ENCODE results near the gene AFMID.
"Not testable (repeated sequence)": the region's sequence is repeated elsewhere in the genome, so short reads cannot be mapped to it uniquely, and the experiment has no call there.

AFMID gene

GRCh38 chr17:78186692-78187595 is at the start of gene AFMID, which contains the start of gene TK1:
TSS of gene AFMID (plus strand) at chr17:78187362. CDS start at chr17:78187371, 9 bp downstream.
TSS of gene TK1 (minus strand) at chr17:78187052. CDS start at chr17:78186994, 58 bp downstream.
- H3K9me3 ChIP-seq (ENCODE audit: insufficient read depth, low read depth, low read length), result no peaks in the 10 kb centered on the region
- no peaks in the 10 kb centered on the region for H3K36me3 ChIP-seq (ENCODE audit: insufficient read depth, low read length)
- peak within 1 kb of the TSS; percentile 75 for H3K4me2 ChIP-seq (ENCODE audit: low read depth, low read length, poor library complexity, severe bottlenecking)
- peak within 1 kb of the TSS; percentile 91 for H2AFZ ChIP-seq (ENCODE audit: low read length)
- H4K20me1 ChIP-seq (ENCODE audit: insufficient read depth, low read length, poor library complexity, severe bottlenecking), result peaks cover 8% of the 10 kb centered on the region
- H3K9me2 ChIP-seq (replicated peaks; ENCODE audit: low read depth, low read length), result no peaks in the 10 kb centered on the region
- no peaks in the 10 kb centered on the region for H3F3A ChIP-seq (ENCODE audit: low read depth)
- H3K27me3 ChIP-seq (ENCODE audit: insufficient read depth, low read length, poor library complexity, severe bottlenecking), result no peaks in the 10 kb centered on the region
- TF ChIP-seq EZH2phosphoT487 (IDR thresholded peaks at IDR 0.05; ENCODE audit: borderline replicate concordance) (no peak), CTCF (conservative IDR thresholded peaks at IDR 0.05; ENCODE audit: low read length) (0 out of 2 replicates have a peak, but pooled peaks have one; percentile 21)
- H3K4me3 ChIP-seq (ENCODE audit: low read length, poor library complexity, severe bottlenecking), result peak within 1 kb of the TSS; percentile 77
- peaks cover 65% of the 10 kb centered on the region for H3K79me2 ChIP-seq (ENCODE audit: insufficient read depth, low read length)
- H3K4me1 ChIP-seq (ENCODE audit: insufficient read depth, low read length, poor library complexity, severe bottlenecking), result peaks cover 33% of the 10 kb centered on the region
- H3K9ac ChIP-seq (ENCODE audit: low read depth, low read length, poor library complexity, severe bottlenecking), result peak within 1 kb of the TSS; percentile 78

- H3K4me2 ChIP-seq (ENCODE audit: low read depth, low read length, poor library complexity, severe bottlenecking), result no peak overlapping the region
- peaks cover 17% of the 10 kb centered on the region for H3K4me1 ChIP-seq (ENCODE audit: insufficient read depth, low read length, poor library complexity, severe bottlenecking)
- no peak overlapping the region for H3K9ac ChIP-seq (ENCODE audit: low read depth, low read length, poor library complexity, severe bottlenecking)
- no peaks in the 10 kb centered on the region for H3K27me3 ChIP-seq (ENCODE audit: insufficient read depth, low read length, poor library complexity, severe bottlenecking)
- no peak overlapping the region for H3K4me3 ChIP-seq (ENCODE audit: low read length, poor library complexity, severe bottlenecking)
- no peak for TF ChIP-seq EZH2phosphoT487 (IDR thresholded peaks at IDR 0.05; ENCODE audit: borderline replicate concordance)
- peak; percentile 62 for TF ChIP-seq CTCF (conservative IDR thresholded peaks at IDR 0.05; ENCODE audit: low read length)
- H3K9me2 ChIP-seq (replicated peaks; ENCODE audit: low read depth, low read length), result no peaks in the 10 kb centered on the region
- no peaks in the 10 kb centered on the region for H3K9me3 ChIP-seq (ENCODE audit: insufficient read depth, low read depth, low read length)
- H3K79me2 ChIP-seq (ENCODE audit: insufficient read depth, low read length), result peaks cover 37% of the 10 kb centered on the region
- peaks cover 35% of the 10 kb centered on the region; the same call in 1 of the 2 replicates for H3K36me3 ChIP-seq (ENCODE audit: insufficient read depth, low read length)
- H2AFZ ChIP-seq (ENCODE audit: low read length), result no peak overlapping the region
- H4K20me1 ChIP-seq (ENCODE audit: insufficient read depth, low read length, poor library complexity, severe bottlenecking), result peaks cover 63% of the 10 kb centered on the region
- H3F3A ChIP-seq (ENCODE audit: low read depth), result peaks cover 3% of the 10 kb centered on the region; the same call in 1 of the 2 replicates
Observed at GRCh38 chr17:78137392-78138203, 49.6 kb upstream of the AFMID start.

GRCh38 chr17:78138204-78139060 is 48.7 kb upstream of the AFMID start:
- peaks cover 8% of the 10 kb centered on the region for H3K4me1 ChIP-seq (ENCODE audit: insufficient read depth, low read length, poor library complexity, severe bottlenecking)
- peaks cover 29% of the 10 kb centered on the region; the same call in 1 of the 2 replicates for H3K79me2 ChIP-seq (ENCODE audit: insufficient read depth, low read length)
- H3K4me3 ChIP-seq (ENCODE audit: low read length, poor library complexity, severe bottlenecking), result no peak overlapping the region
- peaks cover 55% of the 10 kb centered on the region for H4K20me1 ChIP-seq (ENCODE audit: insufficient read depth, low read length, poor library complexity, severe bottlenecking)
- peaks cover 27% of the 10 kb centered on the region; the same call in 1 of the 2 replicates for H3K36me3 ChIP-seq (ENCODE audit: insufficient read depth, low read length)
- H3K9ac ChIP-seq (ENCODE audit: low read depth, low read length, poor library complexity, severe bottlenecking), result no peak overlapping the region
- no peaks in the 10 kb centered on the region for H3K27me3 ChIP-seq (ENCODE audit: insufficient read depth, low read length, poor library complexity, severe bottlenecking)
- no peaks in the 10 kb centered on the region for H3K9me3 ChIP-seq (ENCODE audit: insufficient read depth, low read depth, low read length)
- no peak overlapping the region for H3K4me2 ChIP-seq (ENCODE audit: low read depth, low read length, poor library complexity, severe bottlenecking)
- TF ChIP-seq EZH2phosphoT487 (IDR thresholded peaks at IDR 0.05; ENCODE audit: borderline replicate concordance) (no peak), CTCF (conservative IDR thresholded peaks at IDR 0.05; ENCODE audit: low read length) (no peak)
- peaks cover 3% of the 10 kb centered on the region; the same call in 1 of the 2 replicates for H3F3A ChIP-seq (ENCODE audit: low read depth)
- no peaks in the 10 kb centered on the region for H3K9me2 ChIP-seq (replicated peaks; ENCODE audit: low read depth, low read length)
- no peak overlapping the region for H2AFZ ChIP-seq (ENCODE audit: low read length)

- not testable (repeated sequence) for H2AFZ ChIP-seq (ENCODE audit: low read length); H3K9ac ChIP-seq (ENCODE audit: low read depth, low read length, poor library complexity, severe bottlenecking)
Observed at GRCh38 chr17:78139861-78140168, 47.3 kb upstream of the AFMID start.

More at GRCh38 chr17:78139861-78140168, 47.3 kb upstream of the AFMID start:
- not testable (repeated sequence) for H3K9me3 ChIP-seq (ENCODE audit: insufficient read depth, low read depth, low read length); H3K9me2 ChIP-seq (replicated peaks; ENCODE audit: low read depth, low read length); H3K4me2 ChIP-seq (ENCODE audit: low read depth, low read length, poor library complexity, severe bottlenecking); H3K27me3 ChIP-seq (ENCODE audit: insufficient read depth, low read length, poor library complexity, severe bottlenecking); H3K4me1 ChIP-seq (ENCODE audit: insufficient read depth, low read length, poor library complexity, severe bottlenecking); H3K4me3 ChIP-seq (ENCODE audit: low read length, poor library complexity, severe bottlenecking); H3F3A ChIP-seq (ENCODE audit: low read depth)
- Histone ChIP-seq H3K79me2 (ENCODE audit: insufficient read depth, low read length) (peaks cover 15% of the 10 kb centered on the region; the same call in 1 of the 2 replicates), H3K36me3 (ENCODE audit: insufficient read depth, low read length) (peaks cover 18% of the 10 kb centered on the region; the same call in 1 of the 2 replicates), H4K20me1 (ENCODE audit: insufficient read depth, low read length, poor library complexity, severe bottlenecking) (peaks cover 41% of the 10 kb centered on the region)
